ENCODE measurements around the gene MISP3. TPM values are rescaled to one million over a fixed set of nuclear protein-coding genes. Genes with fewer than 3 reads are reported as not detected.
"Not testable (repeated sequence)": the region's sequence is repeated elsewhere in the genome, so short reads cannot be mapped to it uniquely, and the experiment has no call there.

Gene MISP3
- under 1 TPM; 0.67 to 0.69 TPM for total RNA-seq

GRCh38 chr19:14072535-14073260, at the start of gene MISP3:
Gene MISP3, plus strand, starts transcription at chr19:14072786. Its CDS starts 524 bp downstream, at chr19:14073310.
- ChIA-PET CTCF (interaction anchor here (0.6 to 6.9 kb wide), 23 partner anchors 9 to 821 kb away, joined by 3 to 82 read pairs (median 6); partner anchors contain the start of genes ASF1B, C19orf67, IL27RA and NANOS3), POLR2A (no interaction called here)
- Mint-ChIP-seq H3K27ac (peak within 1 kb of the TSS; percentile 62), H3K36me3 (ENCODE audit: low read depth) (no peaks in the 10 kb centered on the region), H3K9me3 (no peaks in the 10 kb centered on the region), H3K4me1 (peaks cover 27% of the 10 kb centered on the region), H3K4me3 (peak within 1 kb of the TSS; percentile 84), H3K27me3 (peaks cover 13% of the 10 kb centered on the region)
- peak; percentile 24 for DNase-seq

GRCh38 chr19:14023404-14024235, 49.0 kb upstream of the MISP3 start:
- CTCF ChIA-PET = interaction anchor here (0.6 to 1.2 kb wide), 4 partner anchors 9 to 194 kb away, joined by 3 to 5 read pairs (median 4); partner anchors contain the start of gene DCAF15
- peaks cover 17% of the 10 kb centered on the region for H3K4me1 Mint-ChIP-seq
- H3K27ac Mint-ChIP-seq = peak overlapping the region; percentile 28
- no peak for DNase-seq
- no peaks in the 10 kb centered on the region for H3K9me3 Mint-ChIP-seq
- POLR2A ChIA-PET = no interaction called here
- no peak overlapping the region for H3K4me3 Mint-ChIP-seq
- no peaks in the 10 kb centered on the region for H3K27me3 Mint-ChIP-seq
- no peaks in the 10 kb centered on the region for H3K36me3 Mint-ChIP-seq (ENCODE audit: low read depth)

- H3K36me3 Mint-ChIP-seq (ENCODE audit: low read depth); H3K27ac Mint-ChIP-seq; H3K27me3 Mint-ChIP-seq; POLR2A ChIA-PET; H3K9me3 Mint-ChIP-seq; H3K4me3 Mint-ChIP-seq; DNase-seq: not testable (repeated sequence)
- H3K4me1 Mint-ChIP-seq = peaks cover 25% of the 10 kb centered on the region
- CTCF ChIA-PET = interaction anchor here (0.6 to 1.1 kb wide), 6 partner anchors 8 to 483 kb away, joined by 3 to 5 read pairs (median 3); no protein-coding TSS in a partner anchor
Measured at GRCh38 chr19:14026652-14027192, 45.9 kb upstream of the MISP3 start.

- no peak within 1 kb of the TSS for H3K27ac Mint-ChIP-seq
- DNase-seq = no peak
- peaks cover 28% of the 10 kb centered on the region for H3K4me1 Mint-ChIP-seq
- ChIA-PET CTCF (interaction anchor here (0.7 to 1.0 kb wide), 3 partner anchors 10 to 46 kb away, joined by 3 to 4 read pairs (median 3); no protein-coding TSS in a partner anchor), POLR2A (no interaction called here)
- peaks cover 8% of the 10 kb centered on the region for H3K36me3 Mint-ChIP-seq (ENCODE audit: low read depth)
- peaks cover 2% of the 10 kb centered on the region for H3K27me3 Mint-ChIP-seq
- no peaks in the 10 kb centered on the region for H3K9me3 Mint-ChIP-seq
- H3K4me3 Mint-ChIP-seq = no peak within 1 kb of the TSS
Measured at GRCh38 chr19:14027856-14028450, 44.6 kb upstream of the MISP3 start, which contains the start of gene RLN3. Gene RLN3, plus strand, starts transcription at chr19:14028148. Its CDS starts 57 bp downstream, at chr19:14028205.

GRCh38 chr19:14028901-14029300, 43.7 kb upstream of the MISP3 start:
- Mint-ChIP-seq H3K4me3 (no peak overlapping the region), H3K4me1 (peaks cover 26% of the 10 kb centered on the region), H3K27ac (no peak overlapping the region), H3K27me3 (peaks cover 2% of the 10 kb centered on the region), H3K36me3 (ENCODE audit: low read depth) (peaks cover 8% of the 10 kb centered on the region), H3K9me3 (no peaks in the 10 kb centered on the region)
- POLR2A ChIA-PET = no interaction called here
- CTCF ChIA-PET = interaction anchor here (0.6 to 0.7 kb wide), 2 partner anchors 24 to 329 kb away, joined by 3 to 4 read pairs; no protein-coding TSS in a partner anchor
- no peak for DNase-seq

GRCh38 chr19:14030997-14031718, 41.4 kb upstream of the MISP3 start:
- Mint-ChIP-seq H3K36me3 (ENCODE audit: low read depth) (peaks cover 12% of the 10 kb centered on the region), H3K4me3 (peak overlapping the region; percentile 93), H3K27ac (peak overlapping the region; percentile 96), H3K9me3 (no peaks in the 10 kb centered on the region), H3K4me1 (peaks cover 28% of the 10 kb centered on the region), H3K27me3 (peaks cover 2% of the 10 kb centered on the region)
- POLR2A ChIA-PET = interaction anchor here (0.7 to 1.7 kb wide), 2 partner anchors 9 to 28 kb away, joined by 3 to 5 read pairs; no protein-coding TSS in a partner anchor
- CTCF ChIA-PET = interaction anchor here (0.5 to 2.9 kb wide), 23 partner anchors 9 to 167 kb away, joined by 3 to 20 read pairs (median 4); partner anchors contain the start of genes DCAF15 and MISP3
- DNase-seq = no peak

GRCh38 chr19:14031719-14032480, 40.7 kb upstream of the MISP3 start, which contains the start of gene IL27RA:
Gene IL27RA, plus strand, starts transcription at chr19:14031762. Its CDS starts 111 bp downstream, at chr19:14031873.
- ChIA-PET POLR2A (interaction anchor here (1.7 kb wide), 1 partner anchor 10 kb away, joined by 5 read pairs; no protein-coding TSS in a partner anchor), CTCF (interaction anchor here (0.5 to 2.9 kb wide), 27 partner anchors 8 to 168 kb away, joined by 3 to 20 read pairs (median 4); partner anchors contain the start of genes DCAF15 and MISP3)
- Mint-ChIP-seq H3K4me3 (peak within 1 kb of the TSS; percentile 93), H3K27me3 (peaks cover 2% of the 10 kb centered on the region), H3K4me1 (peaks cover 29% of the 10 kb centered on the region), H3K27ac (peak within 1 kb of the TSS; percentile 96), H3K9me3 (no peaks in the 10 kb centered on the region), H3K36me3 (ENCODE audit: low read depth) (peaks cover 16% of the 10 kb centered on the region)
- peak; percentile 88 for DNase-seq

GRCh38 chr19:14033946-14034345, 38.6 kb upstream of the MISP3 start:
- no peak for DNase-seq
- Mint-ChIP-seq H3K4me3 (peak overlapping the region; percentile 93), H3K27ac (peak overlapping the region; percentile 59), H3K36me3 (ENCODE audit: low read depth) (peaks cover 30% of the 10 kb centered on the region), H3K27me3 (peaks cover 1% of the 10 kb centered on the region), H3K4me1 (peaks cover 34% of the 10 kb centered on the region), H3K9me3 (no peaks in the 10 kb centered on the region)
- ChIA-PET CTCF (interaction anchor here (1.4 to 1.8 kb wide), 2 partner anchors 12 to 38 kb away, joined by 5 to 7 read pairs; partner anchors contain the start of gene MISP3), POLR2A (no interaction called here)

- not testable (repeated sequence) for H3K27me3 Mint-ChIP-seq, H3K27ac Mint-ChIP-seq, H3K9me3 Mint-ChIP-seq, DNase-seq, H3K4me3 Mint-ChIP-seq
- ChIA-PET CTCF (interaction anchor here (0.7 kb wide), 1 partner anchor 17 kb away, joined by 3 read pairs; no protein-coding TSS in a partner anchor), POLR2A (interaction anchor here (0.7 kb wide), 1 partner anchor 32 kb away, joined by 3 read pairs; no protein-coding TSS in a partner anchor)
- Mint-ChIP-seq H3K4me1 (peaks cover 33% of the 10 kb centered on the region), H3K36me3 (ENCODE audit: low read depth) (peaks cover 37% of the 10 kb centered on the region)
Measured at GRCh38 chr19:14035159-14035558, 37.4 kb upstream of the MISP3 start.

GRCh38 chr19:14035706-14036105, 36.9 kb upstream of the MISP3 start:
- Mint-ChIP-seq H3K27me3 (no peaks in the 10 kb centered on the region), H3K27ac (no peak overlapping the region), H3K4me3 (no peak overlapping the region), H3K4me1 (peaks cover 30% of the 10 kb centered on the region), H3K9me3 (no peaks in the 10 kb centered on the region), H3K36me3 (ENCODE audit: low read depth) (peaks cover 40% of the 10 kb centered on the region)
- ChIA-PET CTCF (no interaction called here), POLR2A (interaction anchor here (0.7 kb wide), 1 partner anchor 33 kb away, joined by 3 read pairs; no protein-coding TSS in a partner anchor)
- DNase-seq = no peak

GRCh38 chr19:14039181-14039580, 33.4 kb upstream of the MISP3 start:
- peaks cover 44% of the 10 kb centered on the region for H3K36me3 Mint-ChIP-seq (ENCODE audit: low read depth)

More at GRCh38 chr19:14039181-14039580, 33.4 kb upstream of the MISP3 start:
- H3K4me3 Mint-ChIP-seq = no peak overlapping the region
- ChIA-PET POLR2A (no interaction called here), CTCF (interaction anchor here (1.3 to 1.5 kb wide), 2 partner anchors 9 to 12 kb away, joined by 3 to 4 read pairs; no protein-coding TSS in a partner anchor)
- no peaks in the 10 kb centered on the region for H3K9me3 Mint-ChIP-seq
- peaks cover 26% of the 10 kb centered on the region for H3K4me1 Mint-ChIP-seq
- H3K27me3 Mint-ChIP-seq = no peaks in the 10 kb centered on the region
- DNase-seq = no peak
- H3K27ac Mint-ChIP-seq = peak overlapping the region; percentile 50
